Adrenal gland (tissue), 12 donors: ENCODE measurements around the gene UPK3BL2. TPM values are rescaled to one million over a fixed set of nuclear protein-coding genes. Genes with fewer than 3 reads are reported as not detected.
A peak's percentile ranks its signal among the peaks of the same experiment; 100 is the strongest.
"Not testable (repeated sequence)": the region's sequence is repeated elsewhere in the genome, so short reads cannot be mapped to it uniquely, and the experiment has no call there.

Experiments
- DNase-seq, 7 donors: peaks; one replicate each; pipeline ENCODE4 v3.0.0-alpha.2; 2019 to 2020
- H3K27ac ChIP-seq, 5 donors: fragments of 200-600 bp; sonication (generic) in 4 of 5; 1 replicate in 3 of 5; 2 replicates in 2 of 5; pipeline versions ENCODE4 v1.5.1 to v1.8.0; 2016 to 2020; ENCODE audit warnings: mild to moderate bottlenecking in 1 of 5
- H3K27me3 ChIP-seq: fragments of 200-600 bp; 2 replicates; pipeline ENCODE4 v1.8.0; 2021
- H3K36me3 ChIP-seq, 2 donors: fragments of 200-600 bp; replicated peaks in 1 of 2; 1 replicate in 1 of 2; 2 replicates in 1 of 2; pipeline versions ENCODE4 v1.5.1 to v1.8.0; 2018 to 2022
- H3K4me1 ChIP-seq, 2 donors: fragments of 200-600 bp; replicated peaks in 1 of 2; 1 replicate in 1 of 2; 2 replicates in 1 of 2; pipeline versions ENCODE4 v1.5.1 to v1.8.0; 2018 to 2021
- H3K4me3 ChIP-seq, 4 donors: fragments of 200-600 bp; sonication (generic) in 3 of 4; one replicate each; pipeline ENCODE4 v1.5.1; 2016 to 2018
- H3K9me3 ChIP-seq, 3 donors: fragments of 200-600 bp; sonication (generic) in 1 of 3; replicated peaks in 1 of 3; 1 replicate in 2 of 3; 2 replicates in 1 of 3; pipeline versions ENCODE4 v1.5.1 to v1.8.0; 2016 to 2021
- WGBS, 4 donors: extraction: QIAGEN DNeasy Blood & Tissue Kit in 2 of 4; methylation state at CpG; one replicate each; pipeline versions ENCODE4 v1.1.5 to v1.1.7; 2013 to 2017; 5-methylcytosine and 5-hydroxymethylcytosine counted together
- intact Hi-C, 2 donors: fragments of 100-400 bp; cut with DNase I; formaldehyde crosslinking; loops; one replicate each; pipeline versions ENCODE4 v1.14.1 to v1.15.0; 2022 to 2023
- polyA plus RNA-seq, 3 donors: library from polyadenylated mRNA; stranded (reverse); fragments of 200-250 nt in 2 of 3; fragments of 350-450 nt in 1 of 3; fragmentation: Illumina TruSeq in 1 of 3; extraction: RNeasy Lipid Tissue Mini Kit (QIAGEN cat#74804) in 1 of 3; gene quantifications; one replicate each; pipeline ENCODE4 v1.2.3, GENCODE V29; 2013 to 2014
- total RNA-seq, 9 donors: library from RNA; depleted of rRNA in 4 of 9; stranded (reverse); fragments of >200 nt in 4 of 9; fragments of 120-200 nt in 1 of 9; fragmentation: NEBNext Ultra II Directional in 1 of 9; extraction: Animal tissue kit (Norgen Biotek cat#: 25700) in 1 of 9; gene quantifications; one replicate each; pipeline versions ENCODE4 v1.1.0 to v1.2.4, GENCODE V29; 2013 to 2023
- donor health status: healthy with polysubstance abuse.
- donor health status: Bipolar disorder and iron deficiency.
- donor health status: DM: yes; HTN: yes; CAD: no.
- donor health status: DM: no; HTN: no; CAD: no.
- donor health status: DM: no; HTN: no; CAD: no.
- donor health status: DM: yes; HTN: yes; CAD: no.

Gene UPK3BL2
- total and polyA plus RNA-seq, 12 donors = 0.41 to 62.9 (median 5.5) TPM

DNA sequence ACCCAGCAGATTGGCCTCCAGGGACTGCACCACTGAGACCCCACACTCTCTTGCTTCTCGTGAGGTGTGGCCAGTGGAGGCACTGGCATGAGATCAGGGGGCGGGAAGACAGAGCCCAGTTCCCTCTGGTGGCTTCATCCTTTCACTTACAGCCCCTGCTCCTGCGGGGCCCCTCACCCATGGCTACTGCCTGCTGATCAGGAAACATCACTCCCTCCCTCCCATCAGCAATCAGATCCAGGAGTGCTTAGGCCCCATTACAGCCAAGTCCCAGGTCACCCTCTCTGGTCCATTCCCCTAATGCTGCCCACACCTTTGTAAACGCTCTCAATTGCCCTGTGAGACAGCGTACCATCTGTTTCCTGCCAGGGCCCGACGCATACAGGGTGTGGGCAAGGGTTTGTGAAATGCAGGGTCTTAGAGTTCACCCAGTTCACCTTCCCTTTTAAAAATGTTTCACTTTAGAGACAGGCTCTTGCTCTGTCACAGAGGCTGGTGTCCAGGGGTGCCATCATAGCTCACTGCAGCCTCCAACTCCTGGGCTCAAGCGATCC is 8.4 kb downstream of the UPK3BL2 start:
- WGBS, 4 donors = 51 to 100% (median 74%) methylated on average over 1 to 2 of the region's 8 CpGs

GRCh38 chr7:102532127-102532526 is 11.4 kb downstream of the UPK3BL2 start:
- H3K4me1 ChIP-seq, H3K9me3 ChIP-seq, intact Hi-C loops, DNase-seq, H3K4me3 ChIP-seq, H3K27ac ChIP-seq, H3K27me3 ChIP-seq, H3K36me3 ChIP-seq: not testable (repeated sequence)
- WGBS, 4 donors = 84 to 100% (median 87%) methylated on average over 2 of the region's 2 CpGs

More for the DNA sequence above, 8.4 kb downstream of the UPK3BL2 start:
- H3K4me3 ChIP-seq, H3K27ac ChIP-seq, H3K36me3 ChIP-seq, DNase-seq, intact Hi-C loops, H3K4me1 ChIP-seq, H3K9me3 ChIP-seq, H3K27me3 ChIP-seq: not testable (repeated sequence)

GRCh38 chr7:102531583-102531982 is 11.9 kb downstream of the UPK3BL2 start:
- H3K27ac ChIP-seq, intact Hi-C loops, H3K27me3 ChIP-seq, H3K4me1 ChIP-seq, H3K36me3 ChIP-seq, H3K4me3 ChIP-seq, H3K9me3 ChIP-seq: not testable (repeated sequence)
- WGBS, 4 donors = no CpG with 5 or more reads among the region's 7 CpGs
- DNase-seq = peak in 6 of 7 donors; percentile 29 to 69 (median 49)

DNA sequence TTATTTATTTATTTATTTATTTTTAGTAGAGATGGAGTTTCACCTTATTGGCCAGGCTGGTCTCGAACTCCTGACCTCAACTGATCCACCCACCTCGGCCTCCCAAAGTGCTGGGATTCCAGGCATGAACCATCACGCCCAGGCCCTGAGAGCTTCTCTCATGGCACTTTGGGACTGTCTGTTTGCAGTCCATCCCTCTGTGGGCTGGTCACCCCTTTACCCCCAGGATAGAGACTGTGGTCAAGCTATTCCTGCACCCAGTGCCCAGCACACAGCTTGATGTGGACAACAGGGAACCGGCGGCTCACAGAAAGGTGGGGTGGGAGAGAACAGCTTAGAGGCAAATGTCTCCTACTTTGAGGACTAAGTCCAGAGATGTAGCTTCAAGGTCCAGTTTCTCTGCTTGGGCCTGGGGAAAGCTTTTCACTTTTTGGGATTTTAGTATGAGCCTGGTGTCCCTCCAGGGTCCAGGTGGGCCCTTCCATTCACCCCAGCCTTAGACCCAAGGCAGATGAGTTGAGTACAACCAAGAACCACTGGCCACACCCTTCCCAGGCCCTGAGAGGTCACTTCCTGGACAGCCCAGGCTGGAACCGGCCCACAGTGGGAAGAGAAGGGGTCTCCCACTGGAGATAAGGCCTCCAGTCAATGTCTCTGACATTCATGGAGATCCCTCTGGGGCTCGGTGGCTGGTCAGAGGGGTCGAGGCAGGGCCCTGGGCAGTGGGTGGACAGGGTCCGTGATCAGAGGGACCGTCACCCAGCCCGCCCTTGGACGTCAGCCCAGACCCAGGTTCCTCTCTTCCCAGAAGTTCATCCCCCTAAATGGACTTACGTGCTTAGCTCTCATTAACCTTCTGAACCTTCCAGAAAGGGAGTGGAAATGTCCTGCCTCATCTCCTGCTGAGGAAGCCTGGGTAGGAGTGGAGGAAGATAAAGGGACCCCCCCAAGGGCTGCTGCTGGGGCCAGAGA is 15.4 kb downstream of the UPK3BL2 start:
- intact Hi-C loops, H3K9me3 ChIP-seq, H3K27ac ChIP-seq, H3K36me3 ChIP-seq, H3K27me3 ChIP-seq, H3K4me1 ChIP-seq, H3K4me3 ChIP-seq: not testable (repeated sequence)
- peak in 1 of 7 donors; percentile 2 for DNase-seq
- 67 to 89% (median 87%) methylated on average over 1 to 3 of the region's 13 CpGs; no CpG with 5 or more reads in 1 of the 4 donors for WGBS, 4 donors

GRCh38 chr7:102527182-102527581 is 16.3 kb downstream of the UPK3BL2 start:
- DNase-seq, H3K9me3 ChIP-seq, H3K36me3 ChIP-seq, H3K27ac ChIP-seq, H3K4me1 ChIP-seq, H3K27me3 ChIP-seq, intact Hi-C loops, H3K4me3 ChIP-seq: not testable (repeated sequence)
- 76 to 100% (median 90%) methylated on average over 1 of the region's 8 CpGs for WGBS, 4 donors

- H3K27ac ChIP-seq = not testable (repeated sequence)
These were observed 18.7 kb downstream of the UPK3BL2 start for GRCh38 chr7:102524803-102525202.

GRCh38 chr7:102520797-102521196 is 22.7 kb downstream of the UPK3BL2 start:
- H3K27ac ChIP-seq, H3K4me3 ChIP-seq, intact Hi-C loops, DNase-seq, H3K4me1 ChIP-seq, H3K9me3 ChIP-seq, H3K27me3 ChIP-seq, H3K36me3 ChIP-seq: not testable (repeated sequence)
- WGBS, 4 donors = 67 to 89% (median 86%) methylated on average over 3 to 4 of the region's 5 CpGs; no CpG with 5 or more reads in 1 of the 4 donors

More at GRCh38 chr7:102524803-102525202, 18.7 kb downstream of the UPK3BL2 start:
- DNase-seq = peak in 4 of 7 donors; percentile 5 to 20 (median 12)
- H3K27me3 ChIP-seq, H3K4me3 ChIP-seq, H3K36me3 ChIP-seq, H3K4me1 ChIP-seq, H3K9me3 ChIP-seq, intact Hi-C loops: not testable (repeated sequence)
- WGBS, 4 donors = 33 to 55% (median 40%) methylated on average over 1 of the region's 2 CpGs; no CpG with 5 or more reads in 1 of the 4 donors

DNA sequence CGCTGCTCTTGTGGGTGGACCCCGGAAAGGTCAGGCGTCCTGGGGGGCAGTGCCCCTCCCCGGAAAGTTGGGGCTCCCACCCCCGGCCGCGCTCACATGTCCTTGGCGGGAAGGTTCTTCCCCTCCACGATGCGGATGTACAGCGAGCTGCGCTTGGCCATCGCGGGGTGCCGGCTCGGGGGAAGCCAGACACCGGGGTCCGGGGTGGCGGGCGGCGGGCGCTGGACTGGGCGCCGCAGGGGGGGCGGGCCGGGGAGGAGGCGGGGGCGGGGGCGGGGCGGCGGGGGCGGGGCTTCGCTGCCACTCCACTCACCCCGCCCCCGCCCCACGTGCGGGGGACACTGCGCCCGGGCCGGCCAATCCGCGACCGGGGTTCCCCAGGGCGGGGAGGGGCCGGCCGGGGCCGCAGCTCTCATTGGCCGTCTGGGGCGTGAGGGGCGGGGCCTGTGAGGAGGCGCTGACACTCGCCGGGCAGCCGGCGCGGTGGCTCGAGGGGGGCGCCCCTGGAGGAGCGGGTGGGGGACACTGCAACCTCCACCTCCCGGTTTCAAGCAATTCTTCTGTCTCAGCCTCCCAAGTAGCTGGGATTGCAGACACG is 25.8 kb downstream of the UPK3BL2 start, which contains the start of gene RASA4B:
TSS of gene RASA4B (minus strand) at position 228 of the 598 bp plus-strand sequence. CDS start at position 161, 67 bp downstream.
- H3K9me3 ChIP-seq, H3K27me3 ChIP-seq, H3K4me1 ChIP-seq, H3K4me3 ChIP-seq, H3K36me3 ChIP-seq, intact Hi-C loops, H3K27ac ChIP-seq: not testable (repeated sequence)
- peak in 2 of 7 donors; percentile 9 to 27 for DNase-seq
- WGBS, 4 donors = 0% methylated on average over 12 to 17 of the region's 61 CpGs; no CpG with 5 or more reads in 2 of the 4 donors

DNA sequence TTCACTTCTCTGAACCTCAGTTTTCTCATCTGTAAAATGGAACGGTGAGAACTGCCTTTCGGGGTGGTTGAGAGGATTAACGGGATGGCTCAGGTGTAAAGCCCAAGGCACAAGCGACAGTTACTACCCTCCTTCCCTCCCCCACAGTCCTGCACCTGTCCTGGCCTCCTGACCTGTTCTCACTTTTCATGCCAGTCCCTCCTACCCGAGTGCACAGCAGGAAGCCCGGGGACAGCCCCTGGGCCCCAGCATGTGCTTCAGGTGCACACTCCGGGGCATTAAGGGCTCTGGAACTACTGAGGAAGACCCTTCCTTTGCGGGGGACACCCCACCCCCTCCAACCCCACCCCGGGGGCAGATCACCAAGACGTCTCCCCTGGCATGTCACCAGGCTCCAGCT is 26.5 kb downstream of the UPK3BL2 start:
- intact Hi-C loops, H3K4me3 ChIP-seq, H3K27me3 ChIP-seq, H3K4me1 ChIP-seq, H3K9me3 ChIP-seq, H3K36me3 ChIP-seq, H3K27ac ChIP-seq, DNase-seq: not testable (repeated sequence)
- WGBS, 4 donors = no CpG with 5 or more reads among the region's 10 CpGs

GRCh38 chr7:102515889-102516288 is 27.6 kb downstream of the UPK3BL2 start:
- H3K4me3 ChIP-seq, DNase-seq, H3K4me1 ChIP-seq, intact Hi-C loops, H3K27ac ChIP-seq, H3K9me3 ChIP-seq, H3K36me3 ChIP-seq, H3K27me3 ChIP-seq: not testable (repeated sequence)
- WGBS, 4 donors = no CpG with 5 or more reads among the region's 3 CpGs
